Cardiac muscle cell (in vitro differentiated cells and primary cell): ENCODE data around the gene TAF4. TPM values are rescaled to one million over a fixed set of nuclear protein-coding genes. Genes with fewer than 3 reads are reported as not detected.
"Not testable (repeated sequence)": the region's sequence is repeated elsewhere in the genome, so short reads cannot be mapped to it uniquely, and the experiment has no call there.

Experiments
- DNase-seq, 2 donors: peaks; one replicate each; pipeline versions ENCODE4 v3.0.0 to v3.0.0-alpha.2; 2010 to 2017; ENCODE audit warnings: low read depth in 1 of 2, low spot score in 1 of 2
- H3K27ac ChIP-seq: fragments of 200-600 bp; sonication (generic); 2 replicates; pipeline ENCODE4 v1.5.1; 2016
- H3K27me3 ChIP-seq: fragments of 200-600 bp; sonication (generic); 2 replicates; pipeline ENCODE4 v1.6.0; 2016; ENCODE audit warnings: control low read depth
- H3K36me3 ChIP-seq: fragments of 200-600 bp; sonication (generic); 2 replicates; pipeline ENCODE4 v1.5.1; 2016; ENCODE audit warnings: control low read depth
- H3K4me1 ChIP-seq: fragments of 200-600 bp; sonication (generic); 2 replicates; pipeline ENCODE4 v1.8.1; 2017; ENCODE audit warnings: low read depth, mild to moderate bottlenecking, mixed run types
- H3K4me3 ChIP-seq: fragments of 200-600 bp; sonication (generic); 2 replicates; pipeline ENCODE4 v1.5.1; 2016; ENCODE audit warnings: mild to moderate bottlenecking
- H3K9me3 ChIP-seq: fragments of 200-600 bp; sonication (generic); 2 replicates; pipeline ENCODE4 v1.5.1; 2017; ENCODE audit warnings: low read depth, mild to moderate bottlenecking, control low read depth
- CTCF ChIP-seq: IDR thresholded peaks from 2 replicates; pipeline ENCODE4 v1.5.1; 2012; ENCODE audit warnings: low read depth, mild to moderate bottlenecking, low read length
- polyA plus RNA-seq: library from polyadenylated mRNA; unstranded; fragments of >200 nt; fragmentation: Nextera tagmentation; extraction: Ambion mirVana; gene quantifications from 2 replicates; pipeline ENCODE4 v1.2.1, GENCODE V29; 2016
- total RNA-seq: library from RNA; depleted of rRNA; stranded (reverse); fragments of >200 nt; gene quantifications from 2 replicates; pipeline ENCODE4 v1.2.3, GENCODE V29; 2016

TAF4 gene
- total and polyA plus RNA-seq, 2 experiments from 2014 or later = 3.7 to 21.1 TPM

GRCh38 chr20:61976263-61976643 lies 89.4 kb downstream of the TAF4 start:
- no peak for DNase-seq
- TF ChIP-seq CTCF = no peak
- Histone ChIP-seq H3K9me3 (no peaks in the 10 kb centered on the region), H3K27ac (no peak overlapping the region), H3K4me1 (peaks cover 8% of the 10 kb centered on the region), H3K4me3 (no peak overlapping the region), H3K36me3 (no peaks in the 10 kb centered on the region), H3K27me3 (no peaks in the 10 kb centered on the region)

DNA sequence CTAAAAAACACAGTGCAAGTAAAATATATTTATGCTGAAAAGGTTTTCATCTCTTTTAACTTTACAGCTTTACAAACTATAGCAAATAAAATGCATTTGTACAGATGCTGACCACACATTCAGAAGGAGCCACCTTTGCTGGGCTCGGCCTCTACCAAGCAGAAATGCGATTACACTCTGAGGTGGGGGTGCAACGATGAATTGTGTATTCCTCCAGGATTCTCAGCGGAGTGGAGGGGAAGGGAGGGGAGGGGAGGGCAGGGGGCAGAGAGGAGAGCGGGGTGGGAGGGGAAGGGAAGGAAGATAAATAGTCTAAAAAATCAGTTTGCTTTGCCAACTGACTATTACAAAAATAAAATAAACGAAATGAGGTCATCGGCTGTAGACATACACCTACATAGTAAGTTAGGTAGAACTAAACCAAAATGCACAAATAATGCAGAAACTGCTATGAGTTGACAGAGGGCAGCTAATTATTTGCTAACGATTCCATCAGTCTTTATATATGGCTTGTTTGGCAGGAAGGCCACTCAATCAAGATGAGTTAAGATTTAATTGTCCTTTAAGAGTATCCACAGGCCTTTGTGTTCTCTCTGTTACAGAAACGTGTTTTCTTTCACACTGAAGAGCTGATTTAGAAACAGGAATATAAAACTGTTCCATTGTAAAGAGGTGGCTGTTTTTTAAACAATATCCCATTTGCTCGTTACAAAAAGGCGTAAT lies 90.1 kb downstream of the TAF4 start:
- no peaks in the 10 kb centered on the region for H3K9me3 ChIP-seq
- no peak for DNase-seq
- H3K36me3 ChIP-seq = no peaks in the 10 kb centered on the region
- no peak overlapping the region for H3K27ac ChIP-seq
- TF ChIP-seq CTCF = no peak
- H3K4me1 ChIP-seq = peaks cover 8% of the 10 kb centered on the region
- no peak overlapping the region for H3K4me3 ChIP-seq
- H3K27me3 ChIP-seq = no peaks in the 10 kb centered on the region

- TF ChIP-seq CTCF = no peak
- H3K4me3 ChIP-seq = no peak overlapping the region
- H3K36me3 ChIP-seq = no peaks in the 10 kb centered on the region
- H3K9me3 ChIP-seq = no peaks in the 10 kb centered on the region
- H3K27me3 ChIP-seq = no peaks in the 10 kb centered on the region
- H3K27ac ChIP-seq = no peak overlapping the region
- H3K4me1 ChIP-seq = peaks cover 8% of the 10 kb centered on the region
- DNase-seq = no peak
These were observed 91.4 kb downstream of the TAF4 start for GRCh38 chr20:61974357-61974665.

DNA sequence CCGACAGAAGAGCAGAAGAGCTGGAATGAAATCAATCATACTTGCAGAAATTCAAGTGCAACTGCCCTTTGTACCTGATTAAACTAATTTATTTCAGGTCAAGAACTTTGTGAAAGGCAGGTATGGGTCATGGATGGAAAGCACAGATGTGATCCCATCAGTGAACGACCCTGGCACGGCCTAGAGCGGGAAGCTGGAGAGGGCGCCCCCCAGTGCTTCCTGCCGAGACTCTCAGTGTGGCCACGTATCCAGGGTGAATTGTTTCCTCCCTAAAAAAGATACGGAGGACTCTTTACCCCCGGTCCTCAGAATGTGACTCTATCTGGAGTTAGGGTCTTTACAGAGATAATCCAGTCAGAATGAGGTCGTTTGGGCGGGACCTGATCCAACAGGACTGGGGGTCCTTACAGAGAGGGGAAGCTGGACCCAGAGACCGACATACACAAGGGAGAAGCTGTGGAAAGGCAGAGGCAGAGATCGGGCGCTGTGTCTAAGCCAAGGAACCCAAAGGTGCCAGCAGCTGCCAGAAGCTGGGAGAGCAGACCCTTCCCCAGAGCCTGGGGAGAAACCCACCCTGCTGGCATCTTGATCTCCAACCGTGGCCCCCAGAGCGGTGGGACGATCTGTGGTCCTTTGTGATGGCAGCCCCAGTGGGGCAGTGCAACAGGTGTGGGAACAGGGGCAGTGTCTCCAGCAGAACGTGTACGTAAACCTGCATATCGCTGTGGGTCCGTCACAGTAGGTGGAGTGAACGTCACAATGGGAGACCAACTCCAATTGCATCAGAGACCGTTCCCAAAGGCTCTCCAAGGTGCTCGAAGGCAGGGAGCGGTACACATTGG lies 91.9 kb downstream of the TAF4 start:
- no peak for TF ChIP-seq CTCF

GRCh38 chr20:61972636-61973508 lies 92.8 kb downstream of the TAF4 start:
- Histone ChIP-seq H3K4me1 (peaks cover 8% of the 10 kb centered on the region), H3K9me3 (no peaks in the 10 kb centered on the region), H3K27ac (peak overlapping the region; percentile 66), H3K4me3 (no peak overlapping the region), H3K36me3 (no peaks in the 10 kb centered on the region), H3K27me3 (no peaks in the 10 kb centered on the region)
- no peak for TF ChIP-seq CTCF
- no peak for DNase-seq

More for the DNA sequence above, 91.9 kb downstream of the TAF4 start:
- H3K36me3 ChIP-seq = no peaks in the 10 kb centered on the region
- peak overlapping the region; percentile 66 for H3K27ac ChIP-seq
- no peaks in the 10 kb centered on the region for H3K27me3 ChIP-seq
- H3K9me3 ChIP-seq = no peaks in the 10 kb centered on the region
- H3K4me1 ChIP-seq = peaks cover 8% of the 10 kb centered on the region
- H3K4me3 ChIP-seq = no peak overlapping the region
- no peak for DNase-seq

DNA sequence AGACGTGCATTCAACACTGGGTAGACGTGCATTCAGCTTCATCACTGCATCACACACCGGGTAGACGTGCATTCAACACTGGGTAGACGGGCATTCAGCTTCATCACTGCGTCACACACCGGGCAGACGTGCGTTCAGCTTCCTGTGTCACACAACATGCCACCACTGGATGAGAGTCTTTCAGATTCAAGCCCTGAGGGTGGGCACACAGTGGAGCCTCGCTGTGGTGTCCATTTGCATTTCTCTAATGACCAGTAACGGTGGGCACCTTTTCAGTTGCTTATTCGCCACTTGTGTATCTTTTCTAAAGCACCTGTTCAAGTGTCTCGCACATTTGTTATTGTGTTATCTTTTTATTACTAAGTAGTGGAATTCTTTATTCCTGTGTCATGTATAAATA lies 94.1 kb downstream of the TAF4 start:
- not testable (repeated sequence) for H3K9me3 ChIP-seq, H3K27me3 ChIP-seq, H3K4me3 ChIP-seq, H3K36me3 ChIP-seq, H3K27ac ChIP-seq, H3K4me1 ChIP-seq, DNase-seq
